Stimulated activated CD8-positive, alpha-beta memory T cell treated with anti-CD3 and anti-CD28 coated beads, Interleukin-12 subunit alpha, Interleukin-12 subunit beta, amount 100 ng/mL, for 4 hours (primary cell): ENCODE results near the gene EXOC4.

Source experiments
- DNase-seq: peaks from one replicate; pipeline ENCODE4 v3.0.0-alpha.2; 2020; ENCODE audit warnings: low read depth

The EXOC4 gene

DNA sequence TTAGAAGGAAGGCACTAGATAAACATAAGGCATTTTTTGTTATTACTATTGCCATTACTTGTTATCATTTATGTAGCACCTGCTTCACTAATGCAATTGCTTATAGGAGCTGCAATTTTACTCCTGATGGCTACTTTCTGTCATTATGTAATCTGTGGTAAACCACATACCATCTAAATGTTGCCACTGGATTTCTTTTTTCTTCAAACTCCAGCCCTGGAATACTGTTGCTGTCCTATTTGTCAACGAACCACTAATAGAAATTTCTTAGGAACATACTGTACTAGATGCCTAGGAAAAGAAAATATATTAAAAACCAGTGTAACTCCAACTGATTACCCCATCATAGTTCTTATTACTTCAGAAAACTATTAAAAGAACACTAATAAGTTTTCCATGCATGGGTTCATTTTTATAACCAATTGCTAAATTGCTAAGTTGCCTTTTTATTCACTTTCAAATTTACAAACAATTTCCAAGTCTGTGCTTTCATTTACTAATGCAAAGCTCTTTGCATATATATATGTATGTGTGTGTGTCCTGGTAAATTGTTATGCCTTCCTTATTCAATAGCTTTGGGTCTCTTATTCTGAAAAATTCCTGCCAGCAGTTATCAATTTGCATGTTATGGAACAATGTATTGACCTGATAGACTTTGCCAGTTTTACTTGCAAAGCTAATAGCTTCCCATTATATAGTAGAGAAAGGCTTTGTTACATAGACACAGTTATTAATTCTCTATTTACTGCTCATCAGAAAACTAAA lies 287.4 kb downstream of the EXOC4 start:
- no peak for DNase-seq

- DNase-seq: no peak
Measured at GRCh38 chr7:133542209-133542780, 289.4 kb downstream of the EXOC4 start.

DNA sequence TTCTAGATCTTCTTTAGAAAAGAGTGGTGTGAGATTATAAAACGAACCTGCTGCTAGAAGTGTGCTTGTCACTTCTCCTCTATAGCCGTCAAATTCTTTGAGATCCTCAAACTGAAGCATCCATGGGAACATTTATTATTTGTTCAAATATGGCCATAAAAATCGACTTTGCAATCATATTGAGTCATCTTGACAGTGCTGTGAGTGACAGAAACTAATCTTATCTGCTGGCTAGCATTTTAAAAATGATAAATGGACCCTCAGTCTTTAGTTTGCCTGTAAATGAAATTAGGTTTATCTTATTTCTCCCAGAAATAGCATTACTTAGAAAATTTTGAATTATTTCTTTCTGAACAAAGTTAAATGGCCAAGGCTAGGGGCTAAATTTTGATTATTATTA lies 290.8 kb downstream of the EXOC4 start:
- DNase-seq: no peak

GRCh38 chr7:133545618-133546017 lies 292.7 kb downstream of the EXOC4 start:
- no peak for DNase-seq

GRCh38 chr7:133547981-133548380 lies 295.1 kb downstream of the EXOC4 start:
- DNase-seq: no peak

- DNase-seq: no peak
Measured at GRCh38 chr7:133549633-133550032, 296.8 kb downstream of the EXOC4 start.

GRCh38 chr7:133550145-133550544 lies 297.3 kb downstream of the EXOC4 start:
- no peak for DNase-seq

DNA sequence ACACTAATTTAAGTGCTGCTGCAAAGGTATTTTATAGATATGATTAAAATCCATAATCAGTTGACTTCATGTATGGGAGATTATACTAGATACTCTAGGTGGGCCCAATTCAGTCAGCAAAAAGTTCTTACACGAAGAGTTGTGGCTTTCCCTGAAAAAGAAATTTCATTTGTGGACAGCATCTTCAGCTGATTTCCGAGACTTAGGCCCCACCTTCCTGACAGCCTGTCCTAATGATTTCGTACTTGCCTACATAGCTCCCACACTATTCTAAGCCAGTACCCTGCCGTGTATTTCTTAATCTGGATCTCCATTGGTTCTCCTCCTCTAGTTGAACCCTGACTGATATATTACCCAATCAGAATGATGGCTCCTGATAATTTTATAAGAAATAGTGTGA lies 297.9 kb downstream of the EXOC4 start:
- no peak for DNase-seq

GRCh38 chr7:133551466-133551865 lies 298.6 kb downstream of the EXOC4 start:
- no peak for DNase-seq

- DNase-seq: no peak
Measured at GRCh38 chr7:133552079-133552478, 299.2 kb downstream of the EXOC4 start.

- no peak for DNase-seq
Measured at GRCh38 chr7:133554330-133554729, 301.5 kb downstream of the EXOC4 start.

GRCh38 chr7:133556048-133556447 lies 303.2 kb downstream of the EXOC4 start:
- no peak for DNase-seq

DNA sequence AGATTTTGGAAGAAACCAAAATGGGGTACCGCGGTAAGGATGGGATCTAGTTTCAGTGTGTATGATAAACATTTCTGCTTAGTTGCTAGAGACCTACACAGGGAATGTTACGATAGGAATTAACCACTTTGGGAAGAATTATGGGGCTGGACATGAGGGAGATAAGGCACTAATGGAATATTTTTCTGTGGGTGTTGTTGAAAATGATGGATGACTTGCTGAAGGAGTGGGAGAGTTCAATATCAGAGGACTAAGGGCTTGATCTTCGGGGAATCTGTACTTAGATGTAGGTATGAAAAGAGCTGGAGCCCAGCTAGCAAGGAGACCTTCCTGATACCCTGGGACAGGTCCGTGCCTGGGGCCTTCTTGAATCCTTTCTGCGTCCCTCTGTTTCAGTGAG lies 303.7 kb downstream of the EXOC4 start:
- no peak for DNase-seq

- no peak for DNase-seq
Measured at GRCh38 chr7:133560900-133561299, 308.0 kb downstream of the EXOC4 start.

- no peak for DNase-seq
Measured at GRCh38 chr7:133561396-133561795, 308.5 kb downstream of the EXOC4 start.

GRCh38 chr7:133562621-133563020 lies 309.7 kb downstream of the EXOC4 start:
- no peak for DNase-seq

- no peak for DNase-seq
Measured at GRCh38 chr7:133563251-133563650, 310.4 kb downstream of the EXOC4 start.

DNA sequence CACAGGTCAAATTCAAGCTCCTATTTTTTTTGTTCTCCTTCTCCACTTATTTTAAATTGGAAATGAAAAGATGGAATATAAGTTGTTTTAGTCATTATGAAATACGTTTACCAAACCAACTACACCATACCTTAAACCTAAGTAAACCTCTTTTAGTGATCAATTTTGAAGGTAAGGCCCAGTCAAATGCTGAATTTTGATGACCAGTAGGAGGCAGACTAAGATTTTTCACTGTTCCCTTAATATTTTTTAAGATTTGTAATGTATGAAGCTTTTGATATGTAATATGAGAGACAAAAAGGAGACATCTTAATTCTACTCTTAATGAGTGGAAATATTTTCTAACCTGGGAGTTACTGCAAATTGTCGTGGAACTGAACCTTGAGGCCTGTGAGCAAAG lies 311.6 kb downstream of the EXOC4 start:
- no peak for DNase-seq

GRCh38 chr7:133568544-133568943 lies 315.7 kb downstream of the EXOC4 start:
- DNase-seq: no peak

- no peak for DNase-seq
Measured at GRCh38 chr7:133570321-133570720, 317.4 kb downstream of the EXOC4 start.

DNA sequence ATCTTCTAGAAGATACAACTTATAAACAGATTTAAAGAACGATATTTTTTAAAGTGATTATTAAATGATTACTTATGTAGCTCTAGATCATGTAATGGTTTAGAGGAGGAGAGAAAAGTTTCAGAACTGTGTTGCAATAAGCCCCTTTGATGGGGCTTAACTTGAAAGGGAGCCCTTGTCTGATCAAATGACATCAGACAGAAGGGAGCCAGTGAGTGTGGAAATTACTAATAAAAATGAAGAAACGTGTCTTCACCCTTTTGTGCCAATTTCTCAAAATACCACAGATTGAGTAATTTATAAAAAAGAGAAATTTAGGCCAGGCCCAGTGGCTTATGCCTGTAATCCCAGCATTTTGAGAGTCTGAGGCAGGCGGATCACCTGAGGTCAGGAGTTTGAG lies 318.2 kb downstream of the EXOC4 start:
- DNase-seq: no peak

- no peak for DNase-seq
Measured at GRCh38 chr7:133572087-133572486, 319.2 kb downstream of the EXOC4 start.

- no peak for DNase-seq
Measured at GRCh38 chr7:133572843-133573242, 320.0 kb downstream of the EXOC4 start.
